HG03378 (cell line): Measurements from ENCODE around the gene SASH3.

Experiments used
- ATAC-seq: cut with Tn5 transposase; IDR thresholded peaks from one replicate; pipeline ENCODE4 v1.9.1; 2021; ENCODE audit warnings: mild to moderate bottlenecking, moderate library complexity; ENCODE audit not compliant: unreplicated experiment

Gene SASH3

DNA sequence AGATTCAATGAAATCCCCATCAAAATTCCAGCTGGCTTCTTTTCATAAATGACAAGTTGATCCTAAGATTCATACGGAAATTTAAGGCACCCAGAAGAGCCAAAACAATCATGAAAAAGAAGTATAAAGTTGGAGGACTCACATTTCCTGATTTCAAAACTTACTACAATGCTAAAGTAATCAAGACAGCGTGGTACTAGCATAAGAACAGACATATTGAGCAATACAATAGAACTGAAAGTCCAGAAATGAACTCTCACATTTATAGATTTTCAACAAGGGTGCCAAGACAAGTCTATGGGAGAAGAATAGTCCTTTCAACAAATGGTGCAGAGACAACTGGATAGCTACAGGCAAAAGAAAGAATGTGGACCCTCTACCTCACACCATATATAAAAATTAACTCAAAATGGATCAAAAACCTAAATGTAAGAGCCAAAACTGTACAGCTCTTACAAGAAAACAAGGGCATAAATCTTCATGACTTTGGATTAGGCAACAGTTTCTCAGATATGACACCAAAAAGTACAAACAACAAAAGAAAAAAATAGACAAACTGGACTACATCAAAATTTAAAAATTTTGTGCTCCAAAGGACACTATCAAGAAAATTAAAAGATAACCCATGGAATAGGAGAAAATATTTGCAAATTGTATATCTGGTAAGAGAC is 28.5 kb downstream of the SASH3 start:
- ATAC-seq: no peak

- no peak for ATAC-seq
Observed at GRCh38 chrX:129808829-129809796, 29.4 kb downstream of the SASH3 start.

DNA sequence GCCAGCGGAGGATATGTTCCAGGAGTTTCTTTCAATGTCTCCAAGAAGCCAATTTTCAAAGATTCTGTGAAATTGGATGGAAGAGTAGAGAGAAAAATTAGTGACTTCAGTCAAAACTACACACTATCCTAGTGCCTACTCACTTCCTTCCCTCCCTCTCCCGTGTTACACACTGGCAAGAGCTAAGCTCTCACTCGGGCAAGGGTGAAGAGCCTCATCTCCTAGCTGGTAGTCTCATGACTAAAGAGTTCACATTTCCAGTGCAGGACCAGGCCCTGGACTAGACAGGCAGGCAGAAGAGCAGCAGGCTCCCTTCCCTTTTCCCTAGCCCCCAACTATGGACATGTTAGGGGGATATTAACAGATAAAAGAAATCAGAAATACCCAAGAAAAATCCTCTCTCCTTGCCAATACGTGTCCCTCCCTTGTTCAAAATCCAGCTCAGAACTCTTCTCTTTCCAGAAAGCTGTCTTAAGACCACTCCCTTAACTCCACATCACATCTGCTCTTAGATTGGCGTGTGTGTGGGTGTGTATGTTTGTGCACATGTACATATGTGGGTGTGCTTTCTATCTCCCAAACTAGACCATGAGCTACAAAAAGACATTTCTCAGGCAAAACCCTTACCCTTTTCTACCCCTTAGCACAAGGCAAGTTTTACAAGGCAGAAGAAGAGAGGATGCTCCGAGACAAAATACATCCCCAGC is 34.1 kb downstream of the SASH3 start:
- no peak for ATAC-seq

- no peak for ATAC-seq
Observed at GRCh38 chrX:129818123-129818522, 38.4 kb downstream of the SASH3 start.

- ATAC-seq: no peak
Observed at GRCh38 chrX:129823115-129823514, 43.4 kb downstream of the SASH3 start.

DNA sequence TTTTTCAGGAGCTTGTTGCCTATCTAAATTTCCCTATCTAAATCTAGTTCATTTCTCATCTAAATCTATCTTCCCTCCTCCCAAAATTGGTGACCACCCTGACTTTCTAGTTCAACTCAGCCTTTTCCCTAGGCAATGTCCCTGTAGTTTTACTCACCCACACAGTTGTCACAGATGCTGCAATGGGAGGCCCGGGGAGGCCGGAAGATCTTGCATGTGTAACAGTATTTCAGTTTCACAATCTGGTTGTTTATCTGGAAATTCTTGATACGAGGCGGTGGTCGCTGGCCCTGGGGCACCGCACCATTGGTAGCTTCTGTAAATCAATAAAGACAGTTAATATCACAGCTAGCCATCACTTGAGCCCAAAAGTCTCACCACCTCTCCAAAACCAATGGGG is 43.8 kb downstream of the SASH3 start:
- no peak for ATAC-seq

- no peak for ATAC-seq
Observed at GRCh38 chrX:129824620-129825019, 44.9 kb downstream of the SASH3 start.

DNA sequence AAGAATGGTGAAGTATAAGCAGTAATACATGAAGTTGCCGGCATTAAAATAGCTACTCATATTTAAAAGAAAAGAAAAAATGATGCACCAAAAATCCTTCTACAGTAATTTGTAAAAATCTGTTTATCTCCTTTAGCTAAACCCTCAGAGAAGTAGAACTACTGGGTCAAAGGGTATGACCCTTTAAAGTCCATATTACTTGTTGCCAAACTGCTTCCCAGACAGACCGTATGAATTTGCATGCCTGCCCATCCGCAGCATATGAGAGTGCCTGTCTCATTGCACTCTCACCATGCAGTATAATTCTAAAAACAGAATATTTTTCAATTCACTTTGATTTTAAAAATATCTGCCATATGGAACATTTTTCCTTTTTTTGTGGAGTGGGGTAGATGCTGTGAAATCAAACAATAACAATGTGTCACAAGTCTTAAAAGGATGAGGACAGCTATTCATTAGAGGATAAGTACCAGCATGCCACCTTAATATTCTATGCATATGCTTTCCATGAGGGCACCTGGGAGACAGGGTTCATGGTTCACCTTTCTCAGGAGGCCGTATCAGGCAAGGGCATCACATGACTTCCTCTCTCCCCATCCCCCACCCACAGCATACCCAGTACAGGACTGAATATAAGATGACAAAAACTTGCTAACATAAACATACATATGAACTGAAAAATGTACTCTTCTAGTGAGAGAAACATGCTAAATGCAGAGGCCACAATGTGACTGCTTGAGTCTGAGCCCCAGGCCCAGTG is 46.2 kb downstream of the SASH3 start:
- no peak for ATAC-seq

DNA sequence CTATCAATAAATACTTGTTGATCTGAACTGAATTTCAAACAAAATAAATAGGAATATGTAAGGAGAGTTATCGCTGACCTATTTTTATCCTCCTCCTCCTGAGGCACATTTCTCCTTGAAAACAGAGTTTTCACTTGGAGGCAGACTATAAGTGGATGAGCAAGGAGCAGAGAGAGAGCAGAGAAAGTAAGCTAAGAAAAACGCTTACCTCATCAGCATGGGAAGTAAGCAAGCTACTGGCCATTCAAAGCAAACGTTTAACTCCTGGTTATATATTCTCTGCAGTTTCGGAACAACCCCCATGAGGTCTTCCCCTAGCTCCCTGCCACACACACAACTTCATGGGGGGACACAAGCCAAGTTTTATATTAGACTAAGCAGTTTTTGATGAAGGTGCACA is 50.7 kb downstream of the SASH3 start:
- ATAC-seq: no peak

DNA sequence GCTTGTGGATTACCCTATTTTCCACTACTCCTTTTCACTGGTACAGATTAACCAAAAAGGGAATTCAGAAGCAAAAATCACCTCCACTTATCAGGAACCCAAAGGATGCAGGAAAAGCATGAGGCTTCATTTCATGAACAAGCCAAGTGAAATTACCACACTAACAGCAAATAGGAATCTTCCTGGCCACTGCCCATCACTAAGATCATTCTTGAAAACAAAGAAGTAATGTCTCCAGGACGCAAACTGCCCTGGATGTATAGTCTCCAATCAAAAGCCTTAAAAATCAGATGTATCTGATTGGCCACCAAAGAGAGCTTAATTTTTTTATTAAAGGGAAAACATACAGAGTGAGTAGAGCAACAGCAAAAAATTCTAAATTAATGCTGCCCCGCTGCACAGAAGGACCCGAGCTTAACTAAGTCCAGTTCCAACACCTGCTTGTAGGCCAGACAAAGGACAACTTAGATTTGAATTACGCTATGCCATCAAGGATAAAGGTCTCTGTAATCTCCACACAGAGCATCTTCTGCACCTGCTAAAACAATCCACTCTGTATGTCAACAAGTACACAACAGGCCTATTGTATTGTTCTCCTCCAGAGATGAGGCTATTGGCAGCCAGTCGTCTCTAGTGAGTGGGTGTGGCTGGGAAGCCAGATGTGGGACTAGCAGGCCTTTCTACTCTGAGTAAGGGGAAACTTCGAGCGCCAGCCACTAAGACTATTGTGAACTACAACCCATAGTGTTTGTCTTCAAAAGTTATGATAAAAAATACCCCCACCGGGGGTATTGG is 51.5 kb downstream of the SASH3 start:
- no peak for ATAC-seq

DNA sequence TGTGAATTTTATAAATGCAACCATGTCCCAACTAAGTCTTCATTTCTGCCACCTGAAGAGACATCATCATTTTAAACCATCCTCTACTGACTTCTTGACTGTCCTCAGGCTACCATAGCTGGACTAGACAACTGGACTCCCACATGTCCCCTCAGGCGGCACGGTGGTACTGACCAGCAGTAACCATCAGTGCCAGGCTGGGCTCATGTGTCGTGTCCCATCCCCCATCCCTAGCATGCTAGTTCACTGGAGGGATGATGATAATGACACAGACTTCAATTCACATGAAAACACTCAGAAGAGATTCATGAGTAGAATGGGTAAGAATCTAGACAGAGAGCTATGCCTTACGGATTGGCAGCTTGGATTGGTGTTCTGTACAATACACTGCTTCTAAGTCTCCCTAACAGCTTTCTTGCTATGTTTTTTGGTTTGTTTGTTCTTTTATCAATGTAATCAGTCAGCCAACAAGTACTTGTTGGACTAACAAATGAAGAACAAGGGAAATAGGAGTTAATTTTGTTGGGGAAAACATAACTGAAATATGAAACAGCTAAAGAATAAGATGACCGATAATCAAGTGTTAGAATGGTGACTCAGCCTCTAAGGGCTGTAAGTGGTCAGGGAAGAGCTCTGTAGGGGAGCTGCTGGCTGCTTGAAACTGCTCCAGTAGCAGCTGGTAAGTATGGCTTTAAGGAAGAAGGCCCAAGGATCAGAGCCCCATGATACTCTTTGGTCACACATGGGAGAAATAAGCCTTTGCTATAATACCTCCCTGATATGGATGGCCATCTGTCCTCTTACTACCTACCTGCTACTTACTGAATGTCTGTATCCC is 53.6 kb downstream of the SASH3 start:
- no peak for ATAC-seq

DNA sequence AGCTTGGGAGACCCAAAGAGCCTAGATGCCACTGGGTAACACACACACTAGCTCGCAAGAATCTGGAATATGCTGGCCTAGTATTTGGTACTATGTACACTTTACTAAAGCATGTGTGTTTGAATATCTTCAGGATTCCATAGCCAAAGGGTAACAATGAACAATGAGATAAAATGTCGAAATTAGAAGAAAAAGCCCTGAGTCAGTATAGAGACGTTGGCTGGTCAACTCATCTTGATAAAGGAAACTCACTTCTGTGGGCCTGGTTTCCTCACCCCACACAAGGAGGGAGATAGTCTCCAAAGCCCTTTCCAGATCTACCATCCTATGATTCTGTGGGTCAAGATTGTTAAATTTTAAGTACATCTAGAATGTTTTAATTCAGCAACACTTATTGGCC is 57.1 kb downstream of the SASH3 start:
- ATAC-seq: no peak

- no peak for ATAC-seq
Observed at GRCh38 chrX:129840344-129840743, 60.6 kb downstream of the SASH3 start.

GRCh38 chrX:129842510-129843208 is 62.9 kb downstream of the SASH3 start:
- no peak for ATAC-seq

- no peak for ATAC-seq
Observed at GRCh38 chrX:129843209-129843458, 63.4 kb downstream of the SASH3 start.

- peak; percentile 95 for ATAC-seq
Observed at GRCh38 chrX:129843459-129844306, 63.9 kb downstream of the SASH3 start, which contains the start of gene ZDHHC9. ZDHHC9 (minus strand) TSS chrX:129843886; CDS start chrX:129841945, 1,941 bp downstream.
